IMR-90 (cell line): Measurements from ENCODE around the gene SRC. TPM values are rescaled to one million over a fixed set of nuclear protein-coding genes. Genes with fewer than 3 reads are reported as not detected.

Source experiments
- ATAC-seq: fragments of 200-7000 bp; cut with Tn5 transposase; 2 replicates; pipeline ENCODE4 v1.9.1; 2020; ENCODE audit warnings: low read depth, mild to moderate bottlenecking, moderate library complexity
- BruUV-seq: library from RNA; stranded (reverse); fragments of 400-500 nt; replicated peaks from 2 replicates; lab custom pipeline; 2021; lab: Mats Ljungman, UMichigan
- CTCF ChIA-PET: fragments of 300-600 bp; formaldehyde crosslinking; extraction: SDS; loops from one replicate; lab custom pipeline; 2021; ENCODE audit warnings: antibody characterized with exemption; lab: Yijun Ruan, JAX
- POLR2A ChIA-PET: fragments of 300-600 bp; sonication (Branson Sonifier 250); formaldehyde crosslinking; loops from one replicate; lab custom pipeline; 2022; ENCODE audit warnings: antibody characterized with exemption; ENCODE audit not compliant: unreplicated experiment; lab: Charles Lee
- DNase-seq: peaks from one replicate; pipeline ENCODE4 v3.0.0; 2013
- H2AFZ ChIP-seq: replicated peaks from 2 replicates; pipeline ENCODE3; 2013; ENCODE audit warnings: low read length, mild to moderate bottlenecking; ENCODE audit not compliant: poor library complexity
- H2AK5ac ChIP-seq: 2 replicates; pipeline ENCODE4 v1.6.1; 2013; ENCODE audit warnings: low read depth, low read length, inconsistent platforms
- H2AK9ac ChIP-seq: replicated peaks from 2 replicates; pipeline ENCODE3; 2013; ENCODE audit warnings: mild to moderate bottlenecking, low read depth, low read length, moderate library complexity; ENCODE audit not compliant: poor library complexity
- H2BK120ac ChIP-seq: 2 replicates; pipeline ENCODE4 v1.6.1; 2013; ENCODE audit warnings: low read depth, low read length, inconsistent platforms
- H2BK15ac ChIP-seq: 3 replicates; pipeline ENCODE4 v1.6.1; 2013; ENCODE audit warnings: low read depth, low read length, inconsistent platforms
- H2BK20ac ChIP-seq: 2 replicates; pipeline ENCODE4 v1.6.1; 2013; ENCODE audit warnings: low read depth, mild to moderate bottlenecking, inconsistent platforms, low read length, moderate library complexity
- H2BK5ac ChIP-seq: 2 replicates; pipeline ENCODE4 v1.6.1; 2013; ENCODE audit warnings: mild to moderate bottlenecking, low read depth, low read length, inconsistent platforms; ENCODE audit not compliant: poor library complexity, severe bottlenecking
- H3K14ac ChIP-seq: replicated peaks from 2 replicates; pipeline ENCODE4 v1.6.1; 2013; ENCODE audit warnings: low read depth, low read length, inconsistent platforms
- H3K18ac ChIP-seq: 2 replicates; pipeline ENCODE4 v1.6.1; 2013; ENCODE audit warnings: low read depth, low read length, control low read depth
- H3K23ac ChIP-seq: 2 replicates; pipeline ENCODE4 v1.6.1; 2013; ENCODE audit warnings: low read depth, low read length, inconsistent platforms
- H3K27ac ChIP-seq: 2 replicates; pipeline ENCODE4 v1.5.1; 2013; ENCODE audit warnings: mild to moderate bottlenecking, control low read depth, low read length; ENCODE audit not compliant: insufficient read depth
- H3K27me3 ChIP-seq: 2 replicates; pipeline ENCODE4 v1.6.1; 2013; ENCODE audit warnings: low read length; ENCODE audit not compliant: control insufficient read depth, insufficient read depth
- H3K36me3 ChIP-seq: 2 replicates; pipeline ENCODE4 v1.6.1; 2013; ENCODE audit warnings: low read length, mixed read lengths; ENCODE audit not compliant: control insufficient read depth, insufficient read depth
- H3K4ac ChIP-seq: 2 replicates; pipeline ENCODE4 v1.6.1; 2013; ENCODE audit warnings: low read depth, low read length, inconsistent platforms
- H3K4me1 ChIP-seq: 2 replicates; pipeline ENCODE4 v1.6.1; 2013; ENCODE audit warnings: low read length, mixed read lengths; ENCODE audit not compliant: control insufficient read depth, insufficient read depth
- H3K4me2 ChIP-seq: 2 replicates; pipeline ENCODE4 v1.6.1; 2013; ENCODE audit warnings: low read depth, mild to moderate bottlenecking, control low read depth, low read length, moderate library complexity
- H3K4me3 ChIP-seq: 2 replicates; pipeline ENCODE4 v1.5.1; 2013; ENCODE audit warnings: low read depth, mild to moderate bottlenecking, control low read depth, low read length, moderate library complexity; ENCODE audit not compliant: insufficient read depth
- H3K56ac ChIP-seq: 2 replicates; pipeline ENCODE4 v1.6.1; 2013; ENCODE audit warnings: low read length, inconsistent platforms; ENCODE audit not compliant: insufficient read depth; ENCODE audit errors: extremely low read depth
- H3K79me1 ChIP-seq, 2 experiments: 2 replicates each; pipeline ENCODE4 v1.6.1; 2013; ENCODE audit warnings: low read length in 2 of 2, inconsistent platforms in 1 of 2, low read depth in 1 of 2
- H3K9ac ChIP-seq: 2 replicates; pipeline ENCODE4 v1.6.1; 2013; ENCODE audit warnings: low read depth, low read length, control low read depth
- H3K9me1 ChIP-seq: 2 replicates; pipeline ENCODE4 v1.6.1; 2013; ENCODE audit warnings: low read length, inconsistent platforms; ENCODE audit not compliant: insufficient read depth
- H3K9me3 ChIP-seq: 2 replicates; pipeline ENCODE4 v1.6.1; 2013; ENCODE audit warnings: low read length; ENCODE audit not compliant: control insufficient read depth, insufficient read depth
- H4K20me1 ChIP-seq: 2 replicates; pipeline ENCODE4 v1.6.1; 2013; ENCODE audit warnings: low read length, inconsistent platforms; ENCODE audit not compliant: insufficient read depth
- H4K5ac ChIP-seq: 2 replicates; pipeline ENCODE4 v1.6.1; 2013; ENCODE audit warnings: mild to moderate bottlenecking, low read depth, low read length, control low read depth
- H4K8ac ChIP-seq, 2 experiments: 2 replicates each; pipeline ENCODE4 v1.6.1; 2013; ENCODE audit warnings: low read depth in 2 of 2, low read length in 2 of 2, control low read depth in 1 of 2, inconsistent platforms in 1 of 2
- H4K91ac ChIP-seq: 2 replicates; pipeline ENCODE4 v1.6.1; 2013; ENCODE audit warnings: low read depth, low read length, inconsistent platforms; ENCODE audit not compliant: insufficient read depth
- BHLHE40 ChIP-seq: fragments of 150-350 bp; IDR thresholded peaks from 2 replicates; pipeline ENCODE4 v1.6.1; 2016; ENCODE audit warnings: mild to moderate bottlenecking, low read depth, low read length
- CEBPB ChIP-seq: IDR thresholded peaks from 2 replicates; pipeline ENCODE4 v1.6.1; 2012; ENCODE audit warnings: low read depth, low read length, improper control_type of control experiment
- ELK1 ChIP-seq: fragments of 150-350 bp; IDR thresholded peaks from 2 replicates; pipeline ENCODE4 v1.6.1; 2016; ENCODE audit warnings: low read depth, mild to moderate bottlenecking, low read length, moderate library complexity, borderline replicate concordance
- FOS ChIP-seq: fragments of 150-350 bp; IDR thresholded peaks from 2 replicates; pipeline ENCODE4 v1.6.1; 2016; ENCODE audit warnings: low read depth, low read length
- MAZ ChIP-seq: IDR thresholded peaks from 2 replicates; pipeline ENCODE4 v1.6.1; 2012; ENCODE audit warnings: low read depth, mild to moderate bottlenecking, low read length, improper control_type of control experiment, moderate library complexity, borderline replicate concordance
- MXI1 ChIP-seq: IDR thresholded peaks from 2 replicates; pipeline ENCODE4 v1.6.1; 2012; ENCODE audit warnings: low read depth, mild to moderate bottlenecking, low read length, moderate library complexity, borderline replicate concordance
- POLR2A ChIP-seq: IDR thresholded peaks from 2 replicates; pipeline ENCODE4 v1.6.1; 2012; ENCODE audit warnings: mild to moderate bottlenecking, low read depth, low read length
- RAD21 ChIP-seq: IDR thresholded peaks from 2 replicates; pipeline ENCODE4 v1.6.1; 2012; ENCODE audit warnings: low read length, improper control_type of control experiment
- RCOR1 ChIP-seq: IDR thresholded peaks from 2 replicates; pipeline ENCODE4 v1.6.1; 2012; ENCODE audit warnings: mild to moderate bottlenecking, low read length, improper control_type of control experiment; ENCODE audit not compliant: insufficient replicate concordance
- RFX5 ChIP-seq: IDR thresholded peaks from 2 replicates; pipeline ENCODE4 v1.8.0; 2012; ENCODE audit warnings: low read depth, mild to moderate bottlenecking, low read length, moderate library complexity
- SMC3 ChIP-seq: fragments of 150-350 bp; IDR thresholded peaks from 2 replicates; pipeline ENCODE4 v1.6.1; 2016; ENCODE audit warnings: low read depth, mild to moderate bottlenecking, antibody characterized with exemption, low read length, moderate library complexity
- WGBS, 2 experiments: methylation state at CpG; one replicate each; pipeline versions ENCODE4 v1.1.5 to v1.1.7; 2013; ENCODE audit warnings: missing lambda C conversion rate in 2 of 2; ENCODE audit not compliant: insufficient read length in 1 of 2; ENCODE audit errors: extremely low coverage in 2 of 2; 5-methylcytosine and 5-hydroxymethylcytosine counted together
- dilution Hi-C: fragments of 300-500 bp; cut with HindIII; formaldehyde crosslinking; loops from one replicate; pipeline ENCODE4 v1.14.3; 2018; ENCODE audit warnings: low sequenced_read_pairs; ENCODE audit not compliant: unreplicated experiment
- in situ Hi-C: fragments of 300-500 bp; cut with MboI; formaldehyde crosslinking; loops from 3 replicates; pipeline ENCODE4 v1.14.3; 2019; ENCODE audit warnings: low sequenced_read_pairs, inconsistent platforms, mixed read lengths
- intact Hi-C: fragments of 100-400 bp; cut with micrococcal nuclease; formaldehyde crosslinking; loops from 2 replicates; pipeline ENCODE4 v1.10.0; 2022
- polyA plus RNA-seq, 3 experiments: library from polyadenylated mRNA; depleted of rRNA; stranded (reverse); fragments of >200 nt; gene quantifications; 2 replicates each; pipeline ENCODE4 v1.2.3, GENCODE V29; 2012; ENCODE audit warnings: low replicate concordance in 1 of 3
- total RNA-seq: library from RNA; depleted of rRNA; stranded (reverse); fragments of >200 nt; gene quantifications from 2 replicates; pipeline ENCODE4 v1.2.3, GENCODE V29; 2012
- TF ChIP-seq, protein P1 (sequence below): fragments of 150-350 bp; IDR thresholded peaks from 2 replicates; pipeline ENCODE4 v1.6.1; 2017; ENCODE audit warnings: mild to moderate bottlenecking, antibody characterized with exemption, low read length, low read depth
- TF ChIP-seq, protein P2 (sequence below): conservative IDR thresholded peaks from 2 replicates; pipeline ENCODE4 v1.5.1; 2012; ENCODE audit warnings: mild to moderate bottlenecking, low read depth, low read length, improper control_type of control experiment

The SRC gene
- total and polyA plus RNA-seq, 2 of the 4 experiments (the other 2 are of a cell fraction): 7.0 to 24.2 TPM

GRCh38 chr20:37432606-37433005, 86.7 kb downstream of the SRC start:
- Histone ChIP-seq H3K56ac (no peak overlapping the region), H3K23ac (no peak overlapping the region), H3K9me1 (0 out of 2 replicates have a peak, but pooled peaks cover 4% of the 10 kb centered on the region), H2BK5ac (no peak overlapping the region), H3K4me1 (no peaks in the 10 kb centered on the region), H3K36me3 (no peaks in the 10 kb centered on the region), H3K9ac (no peak overlapping the region), H3K27ac (no peak overlapping the region), H3K79me1 (no peaks in the 10 kb centered on the region), H4K8ac (no peak overlapping the region), H2BK15ac (no peak overlapping the region), H2AK5ac (no peak overlapping the region), H2BK120ac (no peak overlapping the region), H4K5ac (no peak overlapping the region), H3K4me3 (no peak overlapping the region), H3K27me3 (peaks cover 54% of the 10 kb centered on the region), H3K4ac (no peak overlapping the region), H4K20me1 (no peaks in the 10 kb centered on the region), H3K9me3 (no peaks in the 10 kb centered on the region), H2AFZ (no peak overlapping the region), H3K14ac (no peak overlapping the region), H3K4me2 (no peak overlapping the region), H3K18ac (no peak overlapping the region), H2BK20ac (no peak overlapping the region), H4K91ac (no peak overlapping the region), H2AK9ac (no peak overlapping the region)
- ATAC-seq: no peak
- ChIA-PET CTCF (no interaction called here), POLR2A (no interaction called here)
- intact Hi-C loops: no loop called here
- DNase-seq: no peak
- TF ChIP-seq SMC3 (no peak), MAZ (no peak), RFX5 (no peak), BHLHE40 (no peak), POLR2A (no peak), MXI1 (no peak), ELK1 (no peak), RAD21 (no peak), RCOR1 (no peak), CEBPB (no peak), FOS (no peak)
- TF ChIP-seq, protein P1, sequence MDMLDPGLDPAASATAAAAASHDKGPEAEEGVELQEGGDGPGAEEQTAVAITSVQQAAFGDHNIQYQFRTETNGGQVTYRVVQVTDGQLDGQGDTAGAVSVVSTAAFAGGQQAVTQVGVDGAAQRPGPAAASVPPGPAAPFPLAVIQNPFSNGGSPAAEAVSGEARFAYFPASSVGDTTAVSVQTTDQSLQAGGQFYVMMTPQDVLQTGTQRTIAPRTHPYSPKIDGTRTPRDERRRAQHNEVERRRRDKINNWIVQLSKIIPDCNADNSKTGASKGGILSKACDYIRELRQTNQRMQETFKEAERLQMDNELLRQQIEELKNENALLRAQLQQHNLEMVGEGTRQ: no peak
- TF ChIP-seq, protein P2, sequence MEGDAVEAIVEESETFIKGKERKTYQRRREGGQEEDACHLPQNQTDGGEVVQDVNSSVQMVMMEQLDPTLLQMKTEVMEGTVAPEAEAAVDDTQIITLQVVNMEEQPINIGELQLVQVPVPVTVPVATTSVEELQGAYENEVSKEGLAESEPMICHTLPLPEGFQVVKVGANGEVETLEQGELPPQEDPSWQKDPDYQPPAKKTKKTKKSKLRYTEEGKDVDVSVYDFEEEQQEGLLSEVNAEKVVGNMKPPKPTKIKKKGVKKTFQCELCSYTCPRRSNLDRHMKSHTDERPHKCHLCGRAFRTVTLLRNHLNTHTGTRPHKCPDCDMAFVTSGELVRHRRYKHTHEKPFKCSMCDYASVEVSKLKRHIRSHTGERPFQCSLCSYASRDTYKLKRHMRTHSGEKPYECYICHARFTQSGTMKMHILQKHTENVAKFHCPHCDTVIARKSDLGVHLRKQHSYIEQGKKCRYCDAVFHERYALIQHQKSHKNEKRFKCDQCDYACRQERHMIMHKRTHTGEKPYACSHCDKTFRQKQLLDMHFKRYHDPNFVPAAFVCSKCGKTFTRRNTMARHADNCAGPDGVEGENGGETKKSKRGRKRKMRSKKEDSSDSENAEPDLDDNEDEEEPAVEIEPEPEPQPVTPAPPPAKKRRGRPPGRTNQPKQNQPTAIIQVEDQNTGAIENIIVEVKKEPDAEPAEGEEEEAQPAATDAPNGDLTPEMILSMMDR: no peak
- WGBS, 2 experiments: 17% methylated on average over 1 of the region's 1 CpG; no CpG with 5 or more reads in 1 of the 2 experiments
- in situ Hi-C loops: no loop called here
- no TSS peak for BruUV-seq
- dilution Hi-C loops: no loop called here
